Activated T-cell treated with anti-CD3 and anti-CD28 coated beads, Interleukin-2, amount 50 U/mL, for 1 hour (primary cell): Measurements from ENCODE around the gene GATA5.

Experiments
- DNase-seq: peaks from one replicate; pipeline ENCODE4 v3.0.0-alpha.2; 2020

Gene GATA5

DNA sequence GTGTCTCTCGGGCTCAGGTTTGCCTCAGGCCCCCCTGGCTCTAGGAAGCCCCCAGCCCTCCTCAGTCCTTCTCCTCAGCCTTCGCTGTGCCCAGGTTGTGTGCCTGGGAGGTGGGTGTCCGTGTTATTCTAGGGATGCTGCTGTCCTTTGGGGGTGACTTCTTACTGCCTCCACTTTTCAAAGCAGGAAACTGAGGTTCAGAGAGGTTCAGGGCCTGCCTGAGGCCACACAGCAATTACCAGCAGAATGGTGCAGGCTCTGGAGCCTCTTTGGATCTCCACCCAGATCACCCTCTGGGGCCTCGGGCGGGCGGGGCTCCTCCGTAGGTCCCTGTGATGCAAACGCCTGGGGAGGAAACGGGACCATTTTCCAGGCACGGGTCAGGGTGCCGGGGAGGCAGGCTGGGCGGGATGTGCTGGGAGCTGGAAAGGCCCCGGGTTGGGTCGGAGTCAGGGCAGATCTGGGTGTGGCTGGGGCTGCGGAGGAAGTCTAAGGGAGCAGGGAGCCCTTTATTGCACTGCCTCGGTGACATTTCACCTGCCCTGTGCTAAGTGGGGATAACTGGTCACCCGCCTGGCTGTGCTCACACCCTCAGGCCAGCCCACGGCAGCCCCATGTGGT lies 23.2 kb downstream of the GATA5 start:
- DNase-seq: no peak

DNA sequence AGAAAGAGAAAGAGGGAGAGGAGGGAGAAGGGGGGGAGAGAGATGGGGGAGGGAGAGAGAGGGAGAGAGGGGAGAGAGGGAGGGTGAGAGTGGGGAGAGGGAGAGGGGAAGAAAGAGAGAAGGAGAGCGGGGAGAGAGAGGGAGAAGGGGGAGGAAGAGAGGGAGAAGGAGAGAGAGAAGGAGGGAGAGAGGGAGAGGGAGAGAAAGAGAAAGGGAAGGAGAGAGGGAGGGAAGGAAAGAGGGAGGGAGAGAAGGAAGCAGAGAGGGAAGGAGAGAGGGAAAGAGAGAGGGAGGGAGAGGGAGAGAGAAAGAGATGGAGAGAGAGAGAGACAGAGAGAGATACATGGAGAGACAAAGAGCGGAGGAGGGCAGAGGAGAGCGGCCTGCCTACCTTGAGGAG lies 23.8 kb downstream of the GATA5 start:
- no peak for DNase-seq

DNA sequence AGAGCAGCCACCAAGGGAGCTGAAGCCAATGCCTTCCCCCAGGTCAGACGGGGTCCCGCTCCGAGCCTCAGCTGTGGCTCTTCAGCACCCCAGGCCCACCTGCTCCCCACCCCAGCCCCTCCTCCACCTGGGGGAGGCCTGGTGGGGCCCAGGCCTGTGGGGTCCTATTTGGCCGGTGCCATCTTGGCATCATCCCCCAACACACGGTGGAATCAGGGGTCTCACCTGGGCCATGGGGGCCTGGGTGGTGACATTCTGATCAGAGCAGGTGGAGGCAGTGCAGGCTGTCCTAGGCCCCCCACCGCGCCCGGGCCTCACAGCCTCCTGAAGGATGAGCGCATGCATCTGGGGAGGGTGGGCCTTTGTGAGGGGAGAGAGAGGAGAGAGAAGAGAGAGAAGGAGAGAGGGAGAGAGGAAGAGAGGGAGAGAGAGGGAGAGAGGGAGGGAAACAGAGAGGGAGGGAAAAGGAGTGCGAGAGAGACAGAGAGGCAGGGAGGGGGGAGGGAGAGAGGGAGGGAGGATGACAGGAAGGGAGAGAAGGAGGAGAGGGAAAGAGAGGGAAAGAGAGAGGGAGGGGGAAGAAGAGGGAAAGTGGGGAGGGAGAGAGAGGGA lies 24.5 kb downstream of the GATA5 start:
- DNase-seq: no peak

DNA sequence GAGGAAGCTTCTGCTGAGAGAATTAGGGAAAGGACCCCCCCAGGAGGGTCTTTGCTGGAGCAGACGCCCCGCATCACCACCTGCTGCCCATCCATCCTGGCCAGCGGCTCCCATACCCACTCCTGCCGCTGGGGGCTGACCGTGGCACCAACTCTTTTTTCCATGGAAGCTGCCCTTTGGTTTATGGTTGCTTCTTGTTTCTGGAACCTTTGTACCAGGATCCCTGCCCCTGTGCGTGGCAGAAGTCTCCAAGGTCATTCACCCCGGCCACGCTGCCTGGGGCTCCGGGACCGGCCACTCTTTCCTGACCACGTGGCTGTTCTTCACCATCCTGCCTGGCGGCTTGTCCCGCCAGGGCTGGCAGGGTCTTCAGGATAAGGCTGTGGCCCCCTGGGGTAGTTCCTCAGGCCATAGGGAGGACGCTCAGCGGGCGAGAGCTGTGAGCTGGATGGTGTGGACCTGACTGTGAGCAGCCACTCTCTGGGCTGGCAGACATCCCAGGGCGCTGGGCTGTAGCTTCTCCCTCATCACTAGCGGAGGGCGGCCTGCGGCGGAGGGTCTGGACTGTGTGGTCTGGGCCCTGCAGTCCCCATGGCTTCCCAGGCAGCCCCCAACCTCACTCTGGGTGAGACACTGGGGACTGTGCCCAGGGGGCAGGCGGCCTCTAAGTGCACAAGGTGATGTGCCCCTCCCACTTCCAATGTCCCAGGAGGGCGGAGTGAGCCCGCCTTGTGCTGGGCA lies 25.7 kb downstream of the GATA5 start:
- no peak for DNase-seq

DNA sequence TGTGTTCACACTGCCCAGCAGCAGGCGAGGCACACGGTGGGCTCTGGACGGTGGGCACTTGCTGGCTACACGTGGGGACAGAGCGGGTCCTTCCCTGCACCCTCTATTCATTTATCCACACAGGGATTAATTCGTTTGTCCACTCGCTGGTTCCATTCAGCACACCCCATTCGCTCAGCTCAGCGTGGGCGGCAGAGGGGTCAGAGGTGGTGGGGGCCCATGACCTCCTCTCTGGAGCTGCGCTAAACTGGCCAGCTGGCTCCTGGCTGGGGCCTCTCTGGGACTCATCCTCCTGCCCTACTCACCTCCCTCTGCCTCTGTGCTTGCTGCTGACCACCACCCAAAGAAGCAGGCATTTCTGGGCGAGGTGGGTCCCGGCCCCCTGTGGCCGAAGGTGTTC lies 27.0 kb downstream of the GATA5 start:
- DNase-seq: no peak

DNA sequence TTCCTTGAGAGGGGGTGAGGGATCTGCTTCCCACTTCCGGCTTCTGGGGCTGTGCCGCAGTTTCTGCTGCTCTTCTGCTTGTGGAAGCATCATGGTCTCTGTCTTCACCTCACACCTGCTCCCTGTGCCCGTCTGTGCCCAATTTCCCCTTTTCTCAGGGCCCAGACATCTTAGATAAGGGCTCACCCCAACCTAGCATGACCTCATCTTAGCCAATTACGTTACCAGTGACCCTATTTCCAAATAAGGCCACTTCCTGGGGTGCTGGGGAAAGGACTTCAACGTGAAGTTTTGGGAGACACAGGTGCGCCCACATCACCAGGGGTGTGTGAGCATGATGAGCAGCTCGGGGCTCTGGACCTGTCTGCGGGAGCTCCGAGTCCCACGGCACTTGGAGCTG lies 27.8 kb downstream of the GATA5 start:
- no peak for DNase-seq

DNA sequence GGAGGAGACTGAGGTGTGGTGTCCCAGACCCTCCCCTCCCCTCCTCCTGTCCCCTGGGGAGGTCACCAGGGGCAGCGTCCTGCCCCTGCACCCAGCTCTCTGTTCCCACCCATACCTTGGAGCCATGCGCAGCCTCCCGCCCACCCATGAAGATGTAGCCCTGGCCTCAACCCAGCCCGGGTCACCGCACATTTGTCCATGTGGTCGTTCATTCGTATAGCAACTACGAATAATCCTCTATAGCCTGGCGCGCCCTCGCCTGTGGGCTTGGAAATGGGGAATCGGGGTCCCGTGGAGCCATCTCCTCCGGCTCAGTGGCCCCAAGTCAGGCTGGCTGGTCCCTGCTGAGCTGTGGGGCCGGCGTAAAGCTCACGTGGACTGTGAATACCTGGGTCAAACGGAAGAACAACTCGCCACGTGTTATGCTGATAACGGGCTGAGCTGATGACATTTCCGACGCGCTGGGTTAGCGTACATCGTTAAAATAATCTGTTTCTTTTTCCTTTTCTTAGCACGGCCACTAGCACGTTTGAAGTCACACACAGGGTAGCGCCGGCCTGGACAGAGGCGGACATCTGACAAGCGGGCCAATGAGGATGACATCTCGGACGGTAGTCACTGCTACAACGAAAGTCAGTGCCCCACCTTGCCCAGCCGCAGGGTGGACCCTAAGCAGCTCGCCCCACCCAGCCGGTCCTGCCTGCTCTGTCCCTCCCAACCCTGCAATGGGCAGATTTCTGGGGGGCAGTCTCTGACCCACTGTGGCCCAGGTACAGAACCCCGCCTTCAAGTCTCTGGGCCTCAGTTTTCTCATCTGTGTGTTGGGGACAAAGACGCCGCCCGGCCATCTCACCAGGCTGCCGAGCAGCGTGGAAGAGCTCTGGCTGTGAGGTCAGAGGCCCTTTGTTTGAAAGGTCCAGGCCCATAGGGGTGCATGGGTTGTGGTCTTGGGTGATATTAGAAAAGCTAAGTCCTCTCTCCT lies 28.6 kb downstream of the GATA5 start:
- no peak for DNase-seq

DNA sequence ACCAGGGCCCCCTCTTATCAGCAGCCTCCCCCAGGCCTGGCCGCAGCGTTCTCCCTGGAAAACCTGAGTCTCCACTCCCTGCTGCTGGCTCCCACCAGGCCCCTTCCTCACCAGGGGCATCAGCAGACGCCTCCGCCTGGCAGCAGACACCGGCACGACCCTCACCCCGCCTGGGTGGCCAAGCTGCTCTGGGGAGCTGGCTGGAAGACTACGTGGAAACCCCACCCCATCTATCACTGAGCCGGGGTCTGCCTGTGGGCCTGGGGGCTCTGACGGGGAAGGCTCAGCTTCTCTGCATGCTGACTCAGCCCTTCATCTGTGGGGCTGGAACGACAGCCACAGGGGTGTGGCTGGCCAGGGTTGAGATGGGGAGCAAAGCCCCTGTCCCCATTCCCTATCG lies 29.3 kb downstream of the GATA5 start:
- no peak for DNase-seq

DNA sequence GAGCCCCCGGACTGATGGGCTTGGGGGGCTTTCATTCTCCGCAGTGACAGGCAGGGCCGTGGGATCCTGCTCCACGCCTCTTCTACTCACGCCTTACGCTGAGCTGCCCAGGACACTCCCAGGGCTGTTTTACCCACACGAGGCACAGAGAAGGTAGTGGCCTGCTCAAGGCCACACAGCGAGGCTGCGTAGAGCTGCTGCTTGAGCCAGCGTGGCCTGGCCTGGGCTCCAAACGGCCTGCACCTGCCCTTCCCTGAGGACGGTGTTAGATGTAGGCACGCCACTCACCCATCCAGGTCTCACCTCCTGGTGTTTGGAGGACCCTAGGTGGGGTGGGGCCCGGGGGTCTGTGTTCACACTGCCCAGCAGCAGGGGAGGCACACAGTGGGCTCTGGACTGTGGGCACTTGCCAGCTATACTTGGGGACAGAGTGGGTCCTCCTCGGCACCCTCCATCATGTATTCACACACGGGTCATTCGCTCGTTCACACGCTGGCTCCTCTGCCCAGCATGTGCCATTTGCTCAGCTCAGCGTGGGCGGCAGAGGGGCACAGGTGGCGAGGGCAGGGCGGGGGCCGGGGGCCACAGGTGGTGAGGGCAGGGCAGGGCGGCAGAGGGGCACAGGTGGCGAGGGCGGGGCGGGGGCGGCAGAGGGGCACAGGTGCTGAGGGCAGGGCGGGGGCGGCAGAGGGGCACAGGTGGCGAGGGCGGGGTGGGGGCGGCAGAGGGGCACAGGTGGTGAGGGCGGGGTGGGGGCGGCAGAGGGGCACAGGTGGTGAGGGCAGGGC lies 30.0 kb downstream of the GATA5 start:
- no peak for DNase-seq

DNA sequence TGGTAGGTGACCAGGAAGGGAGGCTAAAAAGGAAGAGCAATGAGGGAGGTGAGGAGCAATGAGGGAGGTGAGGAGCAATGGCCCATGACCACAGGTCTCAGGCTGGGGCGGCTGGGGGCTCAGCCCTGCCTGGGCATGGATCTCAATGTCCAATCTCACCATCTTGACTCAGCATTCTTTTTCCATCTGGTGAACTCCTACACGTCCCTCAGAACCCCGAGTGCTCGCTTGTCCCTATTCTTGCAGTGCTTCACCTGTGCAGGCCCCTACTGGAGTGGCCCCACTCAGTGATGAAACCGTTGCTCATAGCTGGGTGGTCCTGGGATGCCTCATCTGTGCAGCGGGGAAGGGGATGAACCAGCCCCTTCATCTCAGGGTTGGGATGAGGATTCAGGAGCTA lies 31.5 kb downstream of the GATA5 start:
- DNase-seq: no peak

DNA sequence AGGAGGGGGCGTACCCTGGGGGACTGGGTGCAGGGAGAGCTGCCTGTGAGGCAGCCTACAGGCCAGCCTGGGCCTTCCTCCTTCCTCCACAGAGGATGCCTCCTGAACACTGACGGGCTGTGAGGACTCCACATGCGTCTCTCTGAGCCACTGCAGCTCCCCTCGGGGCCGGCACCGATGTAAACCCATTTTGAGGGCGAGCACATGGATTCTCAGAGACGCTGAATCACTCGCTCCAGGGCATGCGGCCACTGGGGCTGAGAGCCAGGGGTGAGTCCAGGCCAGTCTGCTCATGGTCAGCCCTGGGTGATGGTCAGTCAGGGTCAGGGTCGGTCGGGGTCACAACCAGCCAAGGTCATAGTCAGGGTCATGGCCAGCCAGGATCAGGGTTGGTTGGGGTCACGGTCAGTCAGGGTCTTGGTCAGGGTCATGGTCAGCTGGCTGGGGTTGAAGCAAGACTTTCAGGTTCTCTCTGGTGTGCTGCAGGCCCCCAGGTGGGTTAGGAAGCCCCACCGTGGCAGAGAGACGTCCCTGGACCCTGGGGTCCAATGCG lies 33.7 kb downstream of the GATA5 start:
- no peak for DNase-seq

DNA sequence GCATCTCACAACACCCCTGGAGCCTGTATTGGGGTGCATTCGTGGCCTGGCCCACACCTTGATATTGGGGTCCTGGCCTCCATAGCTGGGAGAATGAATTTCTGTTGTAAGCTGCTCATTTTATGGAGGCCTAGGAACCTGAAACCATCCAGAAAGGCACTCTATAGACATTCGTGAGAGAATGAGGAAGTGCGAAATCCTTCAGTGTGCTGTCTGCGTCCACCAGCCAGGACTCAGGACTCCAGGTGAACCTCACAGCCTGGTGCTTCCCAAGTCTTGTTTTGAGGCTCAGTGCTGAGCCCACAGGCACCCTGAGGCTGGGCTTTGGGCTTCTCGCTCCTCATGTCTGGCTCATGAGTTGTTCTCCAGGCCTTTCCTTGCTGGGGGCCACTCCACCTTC lies 36.6 kb downstream of the GATA5 start:
- no peak for DNase-seq

DNA sequence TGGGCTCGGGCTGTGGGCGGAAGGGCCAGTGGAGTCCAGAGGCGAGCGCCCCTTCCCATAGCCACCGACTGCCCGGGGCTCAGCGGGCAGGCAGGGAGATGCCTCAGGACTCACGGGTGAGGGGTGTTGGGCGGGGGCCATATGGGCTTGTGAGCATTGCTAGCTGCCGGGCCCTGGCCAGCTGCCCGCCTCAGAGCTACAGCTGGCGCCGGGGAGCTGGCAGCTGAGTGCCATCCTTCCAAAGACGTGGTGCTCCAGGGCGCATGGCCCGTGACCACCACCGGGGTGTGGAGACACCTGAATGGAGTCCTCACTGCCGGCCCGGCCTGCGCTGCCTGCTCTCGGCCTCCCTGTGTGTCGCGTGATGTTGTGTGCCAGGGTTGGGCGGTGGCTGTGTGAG lies 37.9 kb downstream of the GATA5 start:
- DNase-seq: no peak

DNA sequence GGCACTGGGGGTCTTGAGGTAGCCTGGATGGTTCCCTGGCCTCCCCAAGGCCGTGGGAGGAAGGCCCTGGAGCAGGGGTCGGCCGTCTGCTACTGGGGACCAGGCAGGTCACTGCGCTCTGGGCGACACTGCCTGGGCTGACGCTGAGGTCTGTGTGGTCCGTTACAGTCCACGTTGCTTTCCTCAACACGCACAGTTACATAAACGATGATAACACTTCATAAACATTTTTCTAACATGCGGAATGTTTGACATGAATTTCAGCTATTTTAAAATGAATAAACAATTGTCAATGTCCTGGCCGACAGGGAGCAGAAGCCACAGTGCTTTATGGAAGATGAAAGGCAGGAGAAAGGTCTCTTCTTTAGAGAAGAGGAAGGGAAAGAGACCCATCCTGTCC lies 38.3 kb downstream of the GATA5 start:
- DNase-seq: no peak

DNA sequence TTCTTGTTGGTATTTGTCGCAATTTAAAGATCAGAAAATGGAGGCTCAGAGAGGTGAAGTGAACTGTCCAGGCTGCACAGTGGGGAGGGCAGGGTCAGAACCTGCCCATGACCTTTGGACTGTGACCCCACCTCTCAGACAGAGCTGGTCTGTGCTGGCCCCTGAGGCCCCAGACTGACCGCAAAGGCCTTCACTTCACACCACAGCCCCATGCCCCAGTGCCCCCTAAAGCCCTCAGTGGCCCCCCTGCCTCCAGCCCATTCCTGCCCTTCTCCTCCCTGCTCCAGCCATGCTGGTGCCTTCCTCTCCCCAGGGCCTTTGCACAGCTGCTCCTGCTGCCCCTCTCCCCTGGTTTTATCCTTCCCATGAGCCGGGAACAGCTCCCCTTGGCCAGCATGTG lies 39.1 kb downstream of the GATA5 start:
- DNase-seq: no peak

DNA sequence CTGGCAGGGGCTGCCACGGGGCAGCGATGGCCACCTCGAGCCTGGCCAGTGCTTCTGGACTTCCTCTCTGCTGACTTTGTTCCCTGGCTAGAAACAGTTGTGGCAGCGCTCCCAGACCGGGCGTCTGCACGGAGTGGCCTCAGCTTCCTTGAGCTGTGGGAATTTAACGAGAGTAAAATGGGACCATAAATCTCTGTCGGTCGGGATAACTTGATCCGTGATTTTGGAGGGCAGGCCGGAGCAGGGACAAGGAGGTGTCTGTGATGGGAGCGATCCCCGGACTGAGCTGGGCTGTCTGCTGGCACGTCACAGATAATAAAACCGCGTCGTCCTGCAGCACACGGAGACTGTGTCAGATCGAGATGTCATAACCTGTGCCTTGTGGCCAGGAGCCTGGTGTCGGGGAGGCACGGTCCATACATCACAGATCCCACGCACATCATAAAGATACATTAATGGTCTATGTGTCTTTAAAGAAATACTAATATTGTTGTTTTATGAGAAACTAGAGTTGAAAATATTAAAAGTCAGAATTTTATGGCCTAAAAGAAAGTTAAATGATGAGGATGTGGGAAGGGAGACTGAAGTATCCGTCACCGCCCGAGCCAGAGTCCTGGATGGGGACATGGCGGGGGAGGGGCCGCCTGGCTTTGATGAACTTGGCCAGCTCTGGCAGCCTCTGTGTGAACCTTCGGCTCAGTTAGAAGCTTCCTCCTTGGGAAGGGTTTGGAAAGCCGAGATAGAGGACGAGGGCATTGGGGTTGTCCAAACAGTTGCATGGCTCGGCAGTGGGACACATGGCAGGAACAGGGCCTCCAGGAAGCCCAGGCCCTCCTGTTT lies 41.9 kb downstream of the GATA5 start:
- DNase-seq: no peak

DNA sequence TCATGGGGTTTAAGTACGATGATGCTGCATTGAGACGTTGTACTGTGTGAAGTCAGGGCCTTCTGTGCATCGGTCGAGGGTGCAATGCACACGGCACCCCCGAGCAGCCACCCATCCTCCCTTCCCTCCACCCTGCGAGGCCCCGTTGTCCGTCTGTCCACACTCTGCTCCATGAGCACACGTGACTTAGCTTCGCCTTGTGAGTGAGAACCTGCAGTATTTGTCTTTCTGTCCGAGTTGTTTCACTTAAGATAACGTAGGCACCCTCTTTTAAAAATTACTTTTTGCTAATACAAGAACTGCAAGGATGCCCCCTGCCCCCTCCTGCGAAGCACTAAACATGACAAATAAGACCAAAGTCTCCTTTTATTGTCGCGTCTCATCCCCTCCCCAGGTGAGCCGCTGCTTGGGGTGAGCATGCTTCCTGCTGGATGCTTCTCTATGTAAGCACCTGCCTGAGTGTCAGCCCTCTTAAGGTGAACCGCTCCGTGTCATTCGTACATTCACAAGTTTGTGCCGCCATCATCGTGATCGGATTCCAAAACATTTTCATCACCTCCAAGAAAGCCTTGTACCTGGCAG lies 44.8 kb downstream of the GATA5 start:
- DNase-seq: no peak

DNA sequence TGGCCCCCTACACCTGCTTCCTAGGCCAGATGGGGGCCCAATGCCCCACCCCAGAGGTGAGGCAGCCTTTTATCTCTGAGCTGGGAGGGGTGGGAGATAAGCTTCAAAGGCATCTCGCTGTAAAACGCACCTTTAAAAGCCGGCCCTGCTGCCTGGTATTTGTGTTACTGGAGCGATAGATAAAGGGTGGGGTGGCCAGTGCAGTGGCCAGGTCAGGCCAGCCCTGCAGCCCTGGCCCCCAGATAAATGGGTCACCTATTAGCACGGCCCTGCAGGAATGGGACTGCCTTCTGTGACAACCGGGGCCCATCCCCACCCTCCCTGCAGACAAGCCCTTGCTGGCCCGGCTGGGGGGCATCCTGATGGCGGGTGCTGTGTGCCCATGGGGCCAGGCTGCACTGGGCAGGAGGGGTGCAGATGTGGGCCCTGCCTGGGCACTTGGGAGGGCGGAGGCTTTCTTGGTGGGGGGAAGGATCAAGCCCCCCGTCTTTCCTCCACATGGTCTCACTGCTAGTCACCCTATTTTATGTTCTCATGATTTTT lies 45.4 kb downstream of the GATA5 start:
- DNase-seq: no peak

DNA sequence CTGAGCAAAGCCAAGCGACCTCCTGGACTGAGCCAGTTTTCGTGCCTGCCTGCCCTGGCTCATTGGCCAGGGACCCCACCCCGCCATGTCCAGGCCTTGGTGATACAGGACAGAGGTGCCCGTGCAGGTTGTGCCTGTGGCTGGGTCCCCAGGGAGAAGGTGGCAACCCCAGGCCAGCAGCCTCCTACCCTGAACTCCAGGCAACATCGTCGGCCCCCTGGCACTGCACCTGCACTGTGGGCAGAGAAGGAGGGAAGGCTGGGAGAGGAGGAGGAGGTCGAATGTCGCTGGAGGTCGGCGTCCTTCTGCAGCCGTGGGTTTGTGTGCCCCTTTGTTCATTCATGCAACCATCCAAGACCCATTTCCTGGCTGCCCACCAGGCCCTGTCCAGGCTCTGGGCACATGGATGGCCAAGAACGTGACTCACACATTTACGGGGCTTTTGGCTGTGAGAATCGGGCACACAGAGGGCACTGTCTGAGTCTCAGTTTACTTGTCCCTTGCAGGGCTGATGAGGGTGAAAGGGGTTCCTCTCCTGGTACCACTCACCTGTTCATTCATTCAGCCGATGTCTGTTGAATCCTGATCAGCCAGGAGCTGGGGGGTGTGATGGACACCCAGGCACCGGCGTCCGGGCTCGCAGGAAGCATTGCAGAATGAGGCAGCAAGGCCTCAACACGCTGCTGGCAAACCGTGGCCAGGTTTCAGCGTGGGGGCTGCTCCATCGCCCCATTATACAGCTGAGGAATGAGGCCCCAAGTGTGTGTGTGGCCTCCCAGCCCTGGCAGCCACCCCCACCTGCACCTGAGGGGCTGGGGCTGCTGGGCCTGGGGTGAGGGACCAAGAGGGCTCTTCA lies 46.1 kb downstream of the GATA5 start:
- DNase-seq: no peak
